ENCODE results near the gene RPS15A.
"Not testable (repeated sequence)": the region's sequence is repeated elsewhere in the genome, so short reads cannot be mapped to it uniquely, and the experiment has no call there.

RPS15A gene

DNA sequence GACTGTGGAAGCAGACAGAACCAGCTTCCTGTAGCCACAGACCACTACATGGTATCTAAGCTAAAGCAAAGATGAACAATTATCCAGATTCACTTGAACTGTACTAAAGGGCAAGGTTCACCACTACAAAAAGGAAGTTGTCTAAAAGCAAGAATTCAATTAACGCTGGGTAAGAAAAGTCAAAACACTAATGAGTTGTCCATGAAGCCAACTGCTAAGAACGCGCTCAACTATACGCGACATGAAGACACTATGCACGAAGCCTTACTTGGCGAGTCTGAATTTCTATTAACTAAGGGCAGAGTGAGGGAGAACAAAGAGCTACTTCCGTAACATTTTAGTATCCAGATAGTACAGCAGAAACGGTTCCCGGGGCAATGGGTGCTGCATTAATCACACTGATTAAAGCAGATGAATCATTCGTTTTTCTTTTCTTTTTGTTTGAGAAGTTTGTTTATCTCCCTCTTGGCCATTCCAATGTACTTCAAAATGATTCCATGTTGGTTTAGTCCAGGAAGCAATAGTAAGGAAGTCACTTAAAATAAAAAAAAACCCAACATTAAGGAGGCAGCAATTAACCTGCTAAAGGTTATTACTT is 2.8 kb upstream of the RPS15A start:
- DNase-seq: no peak

DNA sequence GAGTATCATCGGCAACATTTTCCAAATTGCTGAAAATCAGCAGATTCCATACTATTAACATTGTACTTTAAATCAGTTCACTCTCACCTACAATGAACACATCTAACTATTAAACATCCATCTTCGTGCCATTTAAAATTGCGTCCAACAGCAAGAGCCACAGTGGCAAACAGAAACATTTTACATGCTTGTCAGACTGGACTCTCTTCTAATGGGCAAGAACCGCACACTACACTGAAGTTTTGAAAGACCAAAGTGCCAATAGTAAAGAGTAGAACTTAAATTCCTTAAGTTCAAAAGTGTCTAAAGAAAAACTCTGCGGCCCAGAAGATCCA is 652 bp downstream of the RPS15A start:
- DNase-seq: no peak

DNA sequence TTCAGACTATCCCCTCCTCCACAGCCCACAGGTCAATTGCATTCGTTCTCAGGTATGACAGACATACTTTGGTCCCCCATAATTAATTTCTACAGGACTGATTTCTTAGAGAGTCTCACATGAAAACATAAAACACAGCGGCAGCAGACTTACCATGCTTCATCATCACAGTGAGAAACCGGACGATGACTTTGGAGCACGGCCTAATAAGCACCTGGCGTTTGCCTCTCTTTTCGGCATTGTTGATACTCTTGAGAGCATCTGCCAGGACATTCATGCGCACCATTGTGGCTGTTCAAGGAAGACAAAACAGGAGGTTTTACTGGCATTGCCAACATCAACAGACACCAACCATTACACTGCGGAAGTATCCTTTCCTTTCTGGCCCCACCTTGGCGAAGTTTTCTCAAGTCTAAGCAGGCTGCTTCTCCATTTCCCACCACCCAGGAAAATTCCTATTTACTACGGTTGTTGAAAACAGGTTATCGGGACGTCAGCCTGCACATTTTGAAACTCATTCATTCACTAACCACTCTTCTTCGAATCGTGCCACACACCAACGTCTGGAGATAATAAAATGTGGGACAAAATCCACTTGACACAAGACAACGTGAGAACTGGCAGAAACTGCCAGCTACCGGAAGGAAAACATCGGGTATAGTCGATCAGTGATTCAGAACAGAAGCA is 1.2 kb downstream of the RPS15A start:
- DNase-seq: no peak

DNA sequence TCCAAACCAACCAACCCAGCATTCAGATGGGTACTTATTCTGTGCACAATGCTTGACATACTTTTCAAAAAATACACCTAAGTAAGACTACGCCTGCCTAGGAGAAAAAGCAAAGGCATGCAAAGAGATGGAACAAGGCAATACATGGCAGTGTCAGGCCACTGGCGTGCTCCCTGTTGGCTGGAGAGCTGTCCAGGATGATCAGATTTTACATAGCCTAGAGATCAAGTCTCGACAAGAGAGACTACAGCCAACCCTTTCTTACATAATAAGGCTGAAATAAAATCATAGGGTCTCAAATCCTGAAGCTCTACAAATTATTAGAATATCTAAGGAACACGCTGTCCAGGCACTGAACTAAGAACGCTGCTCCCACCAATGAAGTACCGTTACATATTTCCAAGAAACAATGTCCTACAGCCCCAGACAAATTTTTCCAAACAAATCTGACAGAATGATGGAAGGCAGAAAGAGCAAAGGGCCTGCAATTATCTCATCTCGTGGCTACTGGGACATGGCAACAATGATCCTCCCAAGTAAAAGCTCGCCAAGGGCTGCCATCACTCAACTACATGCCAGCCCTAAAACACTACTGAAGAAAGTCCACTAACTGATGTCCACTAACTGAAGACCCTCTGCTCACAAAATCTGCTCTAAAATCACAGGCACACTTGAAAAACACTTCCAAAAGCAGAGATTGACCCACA is 5.1 kb downstream of the RPS15A start:
- no peak for DNase-seq

DNA sequence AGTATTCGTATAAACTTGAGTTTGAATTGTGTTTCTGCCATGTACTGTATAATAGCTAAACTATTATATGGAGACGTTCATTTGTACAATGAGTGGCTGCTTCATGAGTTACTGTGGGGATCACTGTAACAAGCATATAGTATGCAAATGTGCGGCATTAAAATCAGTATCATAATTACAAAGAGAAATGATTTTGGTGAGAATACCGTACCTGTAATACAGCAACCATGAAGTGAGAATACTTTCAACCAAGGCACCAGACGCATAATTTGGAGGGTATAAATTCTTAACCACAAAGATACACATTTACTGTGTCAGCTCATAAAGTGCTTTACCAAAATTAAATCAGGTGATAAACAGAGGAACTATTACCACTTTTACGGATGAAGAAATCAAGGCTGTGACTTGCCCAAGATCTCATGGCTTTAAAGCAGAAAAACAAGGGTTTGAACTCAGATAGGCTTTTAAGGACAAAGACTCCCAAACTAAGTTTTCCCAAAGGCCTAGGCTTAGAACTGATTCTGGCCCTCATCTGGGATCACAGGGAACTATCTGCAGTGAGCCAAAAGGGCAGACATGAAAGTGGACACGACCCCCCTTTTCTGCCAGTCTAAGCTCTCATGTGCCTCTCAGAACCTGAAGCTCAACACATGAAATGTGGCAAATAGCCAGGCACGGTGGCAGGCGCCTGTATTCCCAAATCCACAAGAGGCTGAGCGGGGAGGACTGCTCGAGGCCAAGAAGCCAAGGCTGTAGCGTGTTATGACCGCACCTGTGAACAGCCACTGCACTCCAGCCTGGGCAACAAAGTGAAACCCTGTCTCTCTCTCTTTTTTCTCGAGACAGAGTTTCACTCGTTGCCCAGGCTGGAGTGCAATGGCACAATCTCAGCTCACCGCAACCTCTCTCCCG is 6.4 kb downstream of the RPS15A start:
- DNase-seq: no peak

DNA sequence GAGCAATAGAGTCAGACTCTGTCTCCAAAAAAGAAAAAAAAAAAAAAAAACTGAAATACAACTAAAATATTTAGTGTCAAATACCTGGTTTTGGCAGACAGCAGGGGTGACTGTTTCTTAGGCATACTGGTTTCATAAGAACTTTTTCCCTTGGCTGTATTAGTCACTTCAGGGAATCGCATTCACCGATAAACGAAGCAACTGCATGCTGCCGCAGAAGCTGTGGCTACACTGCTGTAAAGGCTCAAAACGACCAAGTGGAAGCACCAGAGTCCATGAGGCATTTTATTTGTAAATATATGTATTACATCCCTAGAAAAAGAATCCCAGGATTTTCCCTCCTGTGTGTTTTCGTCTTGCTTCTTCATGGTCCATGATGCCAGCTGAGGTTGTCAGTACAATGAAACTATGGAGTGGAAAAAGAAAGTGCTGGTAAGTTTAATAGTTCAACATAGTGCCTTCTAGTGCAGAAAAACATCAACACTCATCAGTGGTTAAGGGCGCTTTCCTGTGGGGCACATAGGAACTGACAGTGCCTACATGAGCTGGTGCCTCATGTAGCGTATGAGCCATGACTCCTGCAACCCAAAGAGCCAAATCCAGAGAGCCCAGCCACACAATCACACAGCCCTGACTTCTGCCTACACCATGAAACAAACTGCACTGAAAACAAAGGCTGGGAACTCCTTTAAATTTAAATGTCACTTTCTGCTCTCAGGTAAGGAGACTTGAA is 7.3 kb downstream of the RPS15A start:
- DNase-seq: no peak

DNA sequence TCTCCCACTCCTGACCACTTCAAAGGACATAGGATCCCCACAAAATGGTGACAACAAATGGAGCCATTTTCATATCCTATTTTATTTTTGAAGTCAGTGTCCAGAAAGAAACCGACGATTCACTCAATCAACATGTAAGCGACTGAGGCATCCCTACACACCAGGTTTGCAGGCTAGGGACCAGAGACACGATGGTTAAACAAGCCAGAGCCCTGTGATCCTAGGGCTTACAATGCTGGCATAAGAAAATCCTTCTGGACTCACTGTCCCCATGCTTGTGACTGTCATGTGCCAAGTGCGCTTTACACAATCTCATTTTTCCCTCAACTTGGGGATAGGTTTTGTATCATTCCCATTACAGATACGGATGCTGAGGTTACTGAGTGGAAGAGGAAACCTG is 8.9 kb downstream of the RPS15A start:
- not testable (repeated sequence) for DNase-seq

DNA sequence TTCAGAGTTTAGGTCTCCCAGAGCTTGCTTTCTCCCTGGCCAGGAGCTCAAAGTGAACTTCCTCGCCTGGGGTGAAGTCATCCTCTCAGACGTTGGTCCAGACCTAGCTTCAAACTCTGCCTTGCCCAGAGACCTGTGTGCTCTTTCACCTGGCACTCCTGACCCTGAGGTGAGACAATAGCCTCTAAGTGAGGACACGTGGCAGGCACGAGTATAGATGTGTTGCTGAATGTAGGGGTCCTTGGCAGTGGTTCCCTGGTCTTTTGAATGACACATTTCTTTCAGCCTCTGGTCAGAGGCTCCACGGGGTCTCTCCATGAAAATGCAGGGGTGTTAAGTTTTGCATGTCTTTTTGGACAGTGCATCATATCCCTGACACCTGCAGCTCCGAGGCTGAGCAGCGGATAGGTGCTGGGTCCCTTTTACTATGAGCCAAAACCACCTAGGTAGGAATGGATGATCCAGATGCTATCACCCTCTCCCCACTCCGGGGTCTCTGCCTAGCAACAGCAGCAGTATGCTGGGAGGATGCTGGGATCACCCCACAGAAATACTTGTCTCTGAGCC is 9.6 kb downstream of the RPS15A start:
- DNase-seq: not testable (repeated sequence)

DNA sequence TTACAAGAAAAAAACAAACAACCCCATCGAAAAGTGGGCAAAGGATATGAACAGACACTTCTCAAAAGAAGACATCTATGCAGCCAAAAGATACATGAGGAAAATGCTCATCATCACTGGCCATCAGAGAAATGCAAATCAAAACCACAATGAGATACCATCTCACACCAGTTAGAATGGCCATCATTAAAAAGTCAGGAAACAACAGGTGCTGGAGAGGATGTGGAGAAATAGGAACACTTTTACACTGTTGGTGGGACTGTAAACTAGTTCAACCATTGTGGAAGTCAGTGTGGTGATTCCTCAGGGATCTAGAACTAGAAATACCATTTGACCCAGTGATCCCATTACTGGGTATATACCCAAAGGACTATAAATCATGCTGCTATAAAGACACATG is 12.5 kb downstream of the RPS15A start:
- not testable (repeated sequence) for DNase-seq

DNA sequence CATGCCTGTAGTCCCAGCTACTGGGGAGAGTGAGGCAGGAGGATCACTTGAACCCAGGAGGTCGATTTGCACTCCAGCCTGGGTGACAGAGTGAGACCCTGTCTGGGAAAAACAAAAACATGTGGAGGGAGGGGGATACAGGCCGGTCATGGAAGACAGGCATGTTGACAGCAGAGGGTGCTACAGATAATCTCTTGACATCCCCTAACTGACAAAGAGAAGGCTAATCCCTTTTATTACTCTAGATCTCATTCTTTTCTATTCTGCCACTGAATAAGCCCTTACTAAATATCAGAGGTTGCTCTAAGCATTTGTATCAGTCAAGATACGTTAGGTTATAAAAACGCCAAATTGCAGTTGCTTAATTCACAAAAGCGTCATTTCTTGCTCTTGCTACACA is 13.8 kb downstream of the RPS15A start:
- not testable (repeated sequence) for DNase-seq

DNA sequence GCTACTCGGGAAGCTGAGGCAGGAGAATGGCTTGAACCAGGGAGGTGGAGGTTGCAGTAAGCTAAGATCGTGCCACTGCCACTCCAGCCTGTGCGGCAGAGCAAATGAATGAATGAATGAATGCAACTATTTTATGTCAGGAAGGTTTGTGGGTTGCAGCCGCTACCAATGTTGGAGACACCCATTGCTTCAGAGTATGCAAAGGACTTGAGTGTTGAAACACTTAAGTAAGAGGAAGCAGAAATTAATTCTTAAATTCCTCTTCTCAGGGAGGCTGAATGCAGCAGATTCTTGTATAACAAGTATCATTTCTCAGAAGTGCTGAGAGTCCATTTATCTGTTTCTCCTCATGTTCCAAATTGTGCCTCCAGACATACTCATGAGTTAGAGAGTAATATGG is 15.5 kb downstream of the RPS15A start:
- not testable (repeated sequence) for DNase-seq

DNA sequence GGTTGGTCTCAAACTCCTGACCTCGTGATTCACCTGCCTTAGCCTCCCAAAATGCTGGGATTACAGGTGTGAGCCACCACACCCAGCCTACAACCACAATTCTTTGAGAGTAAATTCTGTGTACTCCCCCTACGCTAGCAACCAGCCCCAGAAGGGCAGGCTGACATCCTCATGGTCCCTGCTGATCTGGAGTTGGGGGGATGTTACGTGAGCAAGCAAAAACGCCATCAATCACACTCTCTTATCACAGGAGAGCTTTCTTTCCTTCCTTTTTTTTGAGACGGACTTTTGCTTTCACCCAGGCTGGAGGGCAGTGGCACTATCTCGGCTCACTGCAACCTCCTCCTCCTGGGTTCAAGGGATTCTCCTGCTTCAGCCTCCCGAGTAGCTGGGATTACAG is 18.0 kb downstream of the RPS15A start:
- not testable (repeated sequence) for DNase-seq

DNA sequence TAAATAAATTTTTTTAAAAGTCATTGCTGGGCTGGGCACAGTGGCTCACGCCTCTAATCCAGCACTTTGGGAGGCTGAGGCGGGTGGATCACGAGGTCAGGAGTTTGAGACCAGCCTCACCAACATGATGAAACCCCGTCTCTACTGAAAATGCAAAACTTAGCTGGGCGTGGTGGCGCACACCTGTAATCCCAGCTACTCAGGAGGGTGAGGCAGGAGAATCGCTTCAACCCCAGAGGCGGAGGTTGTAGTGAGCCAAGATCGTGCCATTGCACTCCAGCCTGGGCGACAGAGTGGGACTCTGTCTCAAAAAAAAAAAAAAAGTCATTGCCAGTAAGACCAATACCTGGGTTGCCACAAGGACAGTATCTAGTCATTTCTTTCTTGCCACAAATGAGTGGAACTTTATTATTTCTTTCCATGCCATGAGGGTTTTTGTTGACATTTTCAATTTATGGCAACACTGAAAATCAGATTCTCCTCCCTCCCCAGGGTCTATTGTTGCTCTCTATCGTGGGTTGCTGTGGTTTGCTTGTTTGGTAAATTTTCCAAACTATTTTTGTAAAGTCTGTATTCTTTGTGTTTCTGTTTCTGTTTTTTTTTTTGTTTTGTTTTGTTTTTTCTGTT is 19.7 kb downstream of the RPS15A start:
- not testable (repeated sequence) for DNase-seq

DNA sequence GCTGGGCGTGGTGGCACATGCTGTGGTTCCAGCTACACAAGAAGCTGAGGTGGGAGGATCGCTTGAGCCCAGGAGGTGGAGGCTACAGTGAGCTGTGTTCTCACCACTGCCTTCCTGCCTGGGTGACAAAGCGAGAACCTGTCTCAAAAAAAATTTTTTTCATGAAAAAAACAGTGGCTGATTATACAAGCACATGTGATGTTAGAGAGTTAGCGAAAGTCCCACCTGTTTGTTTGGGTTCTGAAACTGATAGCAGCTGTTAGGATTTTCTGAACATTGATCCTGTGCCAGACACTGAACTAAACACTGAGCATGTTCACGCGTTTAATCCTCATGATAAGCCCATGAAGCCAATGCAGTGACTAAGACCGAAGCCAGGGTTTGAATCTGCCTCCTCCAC is 22.9 kb downstream of the RPS15A start:
- peak; percentile 46 for DNase-seq

DNA sequence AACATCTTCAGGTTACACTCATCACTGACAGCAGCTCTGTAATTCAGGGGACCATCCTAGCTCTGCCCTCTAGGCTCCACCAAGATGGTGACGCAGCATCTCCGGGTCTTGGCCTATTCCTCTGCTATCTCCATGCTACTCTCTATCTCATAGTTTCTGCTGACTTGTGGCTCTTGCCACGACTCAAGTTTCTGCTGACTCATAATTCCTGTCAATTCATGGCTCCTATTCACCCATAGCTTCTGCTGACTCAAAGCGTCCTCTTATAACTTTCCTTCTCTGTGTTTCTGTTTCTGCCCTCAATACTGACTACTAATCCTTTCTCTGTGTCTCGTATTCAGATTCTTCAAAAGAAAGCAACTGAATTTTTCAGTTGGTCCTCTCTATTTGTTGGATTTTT is 27.4 kb downstream of the RPS15A start:
- not testable (repeated sequence) for DNase-seq

DNA sequence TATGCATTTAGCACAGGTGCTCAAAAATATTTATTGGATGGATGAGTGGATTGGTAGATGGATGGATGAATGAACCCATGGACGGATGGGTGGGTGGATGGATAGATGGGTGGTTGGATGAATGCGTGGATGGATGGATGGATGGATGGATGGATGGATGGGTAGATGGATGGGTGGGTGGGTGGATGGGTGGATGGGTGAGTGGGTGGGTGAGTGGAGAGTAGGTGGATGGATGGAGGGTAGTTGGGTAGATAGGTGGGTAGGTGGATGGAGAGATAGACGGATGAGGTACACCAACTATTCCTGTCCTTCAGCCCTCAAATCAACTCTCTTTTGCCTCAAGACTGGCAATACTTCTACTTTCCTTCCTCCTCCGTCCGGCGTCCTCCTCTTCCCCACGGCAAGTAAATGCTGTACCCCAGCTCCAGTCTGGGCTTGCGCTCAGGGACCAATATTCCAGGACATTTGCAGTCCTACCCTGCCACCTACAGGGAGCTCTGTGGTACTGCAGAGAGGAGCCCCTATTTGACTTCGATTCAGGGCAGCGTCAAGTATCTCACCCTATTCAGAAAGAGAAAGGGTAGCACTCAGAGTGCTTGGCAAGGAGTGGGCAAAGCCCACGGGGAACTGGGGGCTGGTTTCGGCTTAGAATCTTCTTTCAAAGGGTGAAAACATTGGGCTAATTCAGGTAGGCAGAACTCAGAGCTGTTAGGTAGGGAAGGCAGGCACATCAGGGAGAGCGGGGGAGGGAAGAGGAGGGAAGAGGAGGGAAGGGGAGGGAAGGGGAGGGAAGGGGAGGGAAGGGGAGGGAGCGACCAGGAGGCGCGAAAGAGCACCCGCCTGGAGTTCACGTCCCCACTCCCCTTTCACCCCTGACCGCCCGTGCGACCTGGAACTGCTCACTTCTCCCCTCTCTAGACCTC is 30.3 kb downstream of the RPS15A start:
- peak; percentile 46 for DNase-seq

DNA sequence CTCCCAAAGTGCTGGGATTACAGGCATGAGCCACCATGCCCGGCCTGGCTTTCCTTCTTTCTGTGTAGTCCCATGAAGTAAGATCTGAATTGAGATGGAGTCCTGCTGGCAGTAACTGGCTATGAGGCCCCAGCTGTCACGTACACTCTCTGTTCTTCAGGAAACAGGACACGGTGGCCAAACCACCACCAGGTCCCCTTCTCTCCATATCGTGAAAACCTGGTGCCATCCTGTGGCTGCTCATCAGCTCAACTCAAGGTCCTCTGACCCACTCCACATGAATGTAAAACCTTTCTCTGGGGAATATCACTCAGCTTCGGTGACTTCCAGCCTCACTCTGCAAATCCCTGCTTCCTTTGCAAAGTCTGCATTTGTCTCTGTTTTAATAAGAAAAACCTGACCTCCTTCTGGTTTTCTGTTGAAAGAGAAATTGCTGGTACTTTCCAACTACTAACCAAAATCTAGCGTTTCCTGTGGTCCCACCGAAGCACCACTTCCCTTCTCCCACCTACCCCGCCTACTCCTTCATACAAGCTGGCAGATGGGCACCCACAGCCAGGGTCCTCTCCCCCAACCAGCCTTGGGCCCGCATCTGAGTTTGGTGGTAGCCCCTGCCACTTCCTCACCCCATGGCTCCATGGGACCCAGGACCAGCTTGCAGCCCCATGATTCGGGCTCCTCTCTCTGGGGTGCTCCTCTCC is 32.0 kb downstream of the RPS15A start:
- DNase-seq: not testable (repeated sequence)

DNA sequence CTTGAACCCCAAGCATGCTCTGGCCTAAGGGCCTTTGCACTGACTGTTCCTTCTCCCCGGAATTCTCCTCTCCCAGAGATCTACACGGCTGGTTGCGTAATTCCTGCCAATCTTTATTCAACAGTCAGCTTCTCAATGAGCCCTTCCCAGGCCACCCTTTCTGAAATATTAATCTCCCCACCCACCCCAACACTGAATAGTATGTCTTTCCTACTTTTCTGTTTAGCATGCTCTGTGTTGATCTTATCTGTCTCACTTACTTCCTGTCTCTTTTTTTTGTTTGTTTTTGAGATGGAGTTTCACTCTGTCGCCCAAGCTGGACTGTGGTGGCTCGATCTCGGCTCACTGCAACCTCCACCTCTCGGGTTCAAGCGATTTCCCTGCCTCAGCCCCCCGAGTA is 33.5 kb downstream of the RPS15A start:
- not testable (repeated sequence) for DNase-seq

DNA sequence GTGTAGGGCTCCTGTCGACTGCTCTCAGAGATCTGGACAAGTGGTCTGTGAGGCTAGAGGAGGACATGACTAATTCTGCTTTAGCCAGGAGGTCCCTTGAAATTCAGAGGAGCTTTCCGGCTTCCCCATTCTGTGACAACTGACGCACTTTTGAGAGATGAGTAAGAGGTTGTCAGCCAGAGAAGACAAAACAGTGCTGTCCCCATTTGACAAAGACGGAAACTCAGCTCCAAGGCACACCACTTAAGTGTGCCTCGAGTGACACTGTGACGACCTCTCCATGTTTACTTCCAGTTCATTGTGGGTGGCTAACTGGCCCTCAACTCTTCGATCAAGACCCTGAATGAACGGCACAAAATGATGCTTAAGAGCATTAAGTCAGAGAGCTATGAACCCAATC is 47.3 kb downstream of the RPS15A start:
- DNase-seq: not testable (repeated sequence)

DNA sequence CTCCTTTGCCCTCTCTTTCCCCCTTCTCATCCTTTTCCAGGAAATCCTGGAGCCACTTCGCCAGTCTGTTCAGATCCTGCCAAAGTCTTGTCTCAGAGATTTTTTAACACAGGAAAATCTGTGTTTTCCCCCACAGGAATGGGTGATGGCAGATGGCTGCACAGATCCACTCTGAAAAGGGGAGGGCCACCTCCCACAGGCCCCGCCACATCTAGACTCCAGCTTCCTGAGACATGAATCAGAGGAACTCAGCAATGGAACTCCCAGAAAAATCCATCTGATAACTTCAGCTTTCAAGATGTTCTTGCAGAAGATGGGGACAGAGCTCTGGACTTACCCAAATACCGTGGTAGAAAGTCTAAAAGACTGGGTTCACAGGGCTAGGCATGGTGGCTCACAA is 50.1 kb downstream of the RPS15A start:
- DNase-seq: not testable (repeated sequence)

Measured in activated effector memory CD4-positive, alpha-beta T cell treated with Interleukin-2 at 50 U/mL for 16 hours (primary cell).